ENCODE measurements around the gene CALHM5.

The CALHM5 gene

DNA sequence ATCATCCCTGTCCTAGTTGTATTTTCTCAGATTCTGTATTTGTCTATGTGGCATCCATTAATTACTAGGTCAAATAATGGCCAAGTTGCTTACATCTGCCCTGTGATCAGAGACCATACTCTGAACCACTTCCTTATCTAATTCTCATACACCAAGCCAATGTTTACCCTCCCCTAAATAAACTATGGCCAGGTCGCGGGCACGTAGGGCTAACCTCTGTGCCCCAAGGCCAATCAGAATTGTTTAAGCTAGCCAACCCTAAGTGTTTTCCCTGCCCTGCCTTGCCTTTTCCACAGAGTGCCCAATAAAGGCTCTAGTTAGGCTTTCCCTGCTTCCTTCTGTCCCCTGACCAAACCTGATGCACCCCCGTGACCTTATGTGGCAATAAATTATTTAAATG lies 39.4 kb downstream of the CALHM5 start:
- DNase-seq (ENCODE audit: low spot score) = no peak

- DNase-seq (ENCODE audit: low spot score) = no peak
Observed at GRCh38 chr6:116553451-116553850, 42.0 kb downstream of the CALHM5 start, which contains the start of gene CALHM4. Gene CALHM4 (plus strand): TSS chr6:116553751. CDS start chr6:116553794, 43 bp downstream.

- DNase-seq (ENCODE audit: low spot score) = no peak
Observed at GRCh38 chr6:116556065-116556464, 44.6 kb downstream of the CALHM5 start.

GRCh38 chr6:116556814-116557415 lies 45.5 kb downstream of the CALHM5 start:
- DNase-seq (ENCODE audit: low spot score) = no peak

DNA sequence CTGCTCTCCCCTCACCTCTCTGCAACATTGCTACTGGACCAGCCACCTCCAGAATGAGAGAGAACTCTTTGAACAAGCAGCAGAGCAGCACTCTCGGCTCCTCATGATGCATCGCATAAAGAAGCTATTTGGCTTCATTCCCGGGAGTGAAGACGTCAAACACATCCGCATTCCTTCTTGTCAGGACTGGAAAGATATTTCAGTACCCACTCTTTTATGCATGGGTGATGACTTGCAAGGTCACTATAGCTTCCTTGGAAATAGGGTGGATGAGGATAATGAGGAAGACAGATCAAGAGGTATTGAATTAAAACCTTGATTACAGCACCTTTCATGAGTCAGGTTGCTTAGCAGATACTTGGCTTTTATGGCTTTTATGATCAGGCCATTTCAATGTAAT lies 46.5 kb downstream of the CALHM5 start:
- no peak for DNase-seq (ENCODE audit: low spot score)

- DNase-seq (ENCODE audit: low spot score) = no peak
Observed at GRCh38 chr6:116560130-116560529, 48.7 kb downstream of the CALHM5 start.

GRCh38 chr6:116561377-116562018 lies 50.1 kb downstream of the CALHM5 start:
- peak; percentile 78 for DNase-seq (ENCODE audit: low spot score)

DNA sequence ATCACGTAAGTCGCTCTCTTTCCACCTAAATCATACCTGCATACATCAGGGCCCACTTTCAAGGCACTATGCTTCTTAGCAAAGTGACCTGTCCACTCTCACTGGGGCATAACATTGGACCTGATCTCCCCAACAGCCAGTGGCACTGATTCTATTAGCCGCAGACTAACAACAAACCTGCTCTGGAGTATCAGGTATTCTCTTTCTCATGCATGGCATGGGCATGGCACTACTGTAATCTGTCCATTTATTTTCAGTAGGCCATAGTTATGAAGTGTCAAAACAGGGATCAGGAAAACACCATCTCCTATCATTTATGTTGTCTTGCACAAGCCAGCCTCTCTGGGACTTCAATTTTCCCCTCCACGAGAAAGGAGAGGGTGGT lies 50.6 kb downstream of the CALHM5 start:
- no peak for DNase-seq (ENCODE audit: low spot score)

DNA sequence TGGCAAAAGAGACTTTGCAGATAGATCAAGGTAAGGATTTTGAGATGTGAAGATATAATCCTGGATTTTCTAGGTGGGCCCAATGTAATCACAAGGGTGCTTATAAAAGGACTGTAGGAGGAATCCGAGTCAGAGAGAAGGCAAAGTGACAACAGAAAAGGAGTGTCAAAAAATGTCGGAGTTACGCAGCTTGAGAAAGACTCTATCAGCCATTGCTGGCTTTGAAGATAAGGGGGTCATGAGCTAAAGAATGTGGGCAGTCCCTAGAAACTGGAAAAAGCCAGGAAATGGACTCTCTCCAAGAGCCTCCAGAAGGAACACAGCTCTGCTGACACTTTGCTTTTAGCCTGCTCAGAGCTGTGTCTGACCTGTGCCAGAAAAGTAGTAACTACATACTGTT lies 51.2 kb downstream of the CALHM5 start:
- peak; percentile 12 for DNase-seq (ENCODE audit: low spot score)

- DNase-seq (ENCODE audit: low spot score) = no peak
Observed at GRCh38 chr6:116563830-116564229, 52.4 kb downstream of the CALHM5 start.

DNA sequence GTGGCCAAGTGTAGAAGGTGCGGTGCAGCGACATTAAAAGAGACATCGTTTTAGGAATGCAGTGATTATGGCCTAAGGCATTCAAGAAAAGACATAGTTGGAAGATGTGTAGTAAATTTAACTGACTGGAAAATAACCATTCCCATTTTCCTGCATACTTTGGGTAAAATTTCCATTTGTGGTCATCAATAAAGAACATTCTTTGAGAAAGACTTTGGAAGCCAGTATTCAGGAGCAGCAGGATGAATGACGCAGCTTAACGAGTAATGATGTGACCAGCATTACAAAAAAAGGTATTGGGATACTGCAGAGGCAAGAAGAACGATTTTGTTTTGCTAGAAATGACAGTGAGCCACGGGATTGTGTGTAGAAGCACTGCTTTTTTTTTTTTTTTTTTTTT lies 52.9 kb downstream of the CALHM5 start:
- no peak for DNase-seq (ENCODE audit: low spot score)

DNA sequence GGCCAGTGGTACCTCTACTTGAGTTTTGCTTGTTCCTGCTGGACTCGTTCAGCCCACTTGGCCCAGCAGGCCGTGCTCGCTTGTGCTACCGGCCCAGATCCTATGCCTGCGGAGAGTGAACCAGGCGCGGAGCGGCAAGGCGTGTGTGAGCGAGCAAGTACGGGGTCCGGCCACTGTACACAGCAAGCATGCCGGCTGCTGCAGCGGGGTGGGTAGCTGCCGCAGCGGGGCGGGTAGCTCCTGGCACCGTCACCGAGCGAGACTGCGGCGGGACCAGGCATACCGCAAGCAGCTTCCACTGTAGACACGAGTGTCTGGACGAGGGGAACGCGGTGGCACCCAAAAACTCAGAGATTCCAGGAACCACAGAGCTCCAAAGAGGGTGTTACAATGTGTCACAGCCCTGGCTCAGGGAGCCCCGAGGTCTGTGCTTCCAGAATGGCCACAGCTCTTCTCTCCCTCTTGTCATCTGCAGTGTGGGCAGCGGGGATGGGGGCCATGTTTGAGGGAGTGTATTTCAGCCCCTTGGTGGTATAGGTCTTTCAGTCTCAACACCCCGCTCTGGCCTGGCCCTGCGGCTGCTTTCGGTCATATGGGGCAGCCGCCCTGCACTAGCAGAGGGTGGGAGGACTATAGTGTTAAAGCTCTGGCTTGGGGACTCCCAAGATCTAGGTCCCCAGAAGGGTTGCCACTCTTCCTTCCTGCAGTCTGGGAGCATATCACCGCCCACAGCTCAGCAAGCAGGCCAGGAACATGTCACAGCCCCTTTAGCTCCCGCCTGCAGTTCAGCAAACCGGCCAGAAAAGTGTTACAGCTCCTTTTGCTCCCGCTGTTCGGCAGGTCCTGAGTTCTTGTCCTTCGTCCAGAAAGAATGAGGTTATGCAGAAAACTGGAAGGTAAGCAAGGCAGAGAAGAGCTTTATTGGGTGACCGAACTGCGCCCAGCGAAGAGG lies 53.8 kb downstream of the CALHM5 start:
- DNase-seq (ENCODE audit: low spot score) = no peak

GRCh38 chr6:116568111-116568510 lies 56.7 kb downstream of the CALHM5 start:
- no peak for DNase-seq (ENCODE audit: low spot score)

DNA sequence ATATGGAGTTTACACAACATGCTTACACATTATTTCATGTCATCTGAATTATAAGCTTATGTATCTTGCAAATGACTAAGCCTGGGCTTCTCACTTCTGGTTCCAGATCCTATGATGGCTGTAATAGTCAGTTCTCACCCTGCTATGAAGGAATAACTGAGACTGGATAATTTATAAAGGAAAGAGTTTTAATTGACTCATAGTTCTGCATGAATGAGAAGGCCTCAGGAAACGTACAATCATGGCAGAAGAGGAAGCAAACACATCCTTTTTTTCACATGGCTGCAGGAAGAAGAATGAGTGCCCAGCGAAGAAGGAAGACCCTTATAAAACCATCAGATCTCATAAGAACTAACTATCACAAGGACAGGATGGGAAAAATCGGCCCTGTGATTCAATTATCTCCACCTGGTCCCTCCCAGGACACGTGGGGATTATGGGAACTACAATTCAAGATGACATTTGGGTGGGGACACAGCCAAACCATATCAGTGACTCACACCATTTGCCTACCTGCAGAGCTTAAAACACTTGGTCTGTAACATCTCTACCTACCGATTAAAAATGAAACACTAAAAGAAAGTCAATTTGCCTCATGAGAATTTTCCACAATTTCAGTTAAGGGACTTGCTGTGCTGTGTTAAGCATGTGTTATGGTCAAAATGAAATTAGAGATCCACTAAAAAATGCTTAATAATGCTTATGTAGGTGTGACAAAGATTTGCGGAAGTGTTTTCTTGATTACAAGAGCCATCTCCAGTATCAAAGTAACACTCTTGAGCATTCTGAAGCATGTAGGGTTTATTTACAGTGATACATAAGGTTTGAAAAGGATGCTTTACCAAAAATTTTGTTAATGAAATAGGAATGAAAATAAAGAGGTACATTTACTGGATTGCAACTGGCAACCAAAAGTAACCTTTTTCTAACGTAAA lies 57.6 kb downstream of the CALHM5 start:
- DNase-seq (ENCODE audit: low spot score) = no peak

DNA sequence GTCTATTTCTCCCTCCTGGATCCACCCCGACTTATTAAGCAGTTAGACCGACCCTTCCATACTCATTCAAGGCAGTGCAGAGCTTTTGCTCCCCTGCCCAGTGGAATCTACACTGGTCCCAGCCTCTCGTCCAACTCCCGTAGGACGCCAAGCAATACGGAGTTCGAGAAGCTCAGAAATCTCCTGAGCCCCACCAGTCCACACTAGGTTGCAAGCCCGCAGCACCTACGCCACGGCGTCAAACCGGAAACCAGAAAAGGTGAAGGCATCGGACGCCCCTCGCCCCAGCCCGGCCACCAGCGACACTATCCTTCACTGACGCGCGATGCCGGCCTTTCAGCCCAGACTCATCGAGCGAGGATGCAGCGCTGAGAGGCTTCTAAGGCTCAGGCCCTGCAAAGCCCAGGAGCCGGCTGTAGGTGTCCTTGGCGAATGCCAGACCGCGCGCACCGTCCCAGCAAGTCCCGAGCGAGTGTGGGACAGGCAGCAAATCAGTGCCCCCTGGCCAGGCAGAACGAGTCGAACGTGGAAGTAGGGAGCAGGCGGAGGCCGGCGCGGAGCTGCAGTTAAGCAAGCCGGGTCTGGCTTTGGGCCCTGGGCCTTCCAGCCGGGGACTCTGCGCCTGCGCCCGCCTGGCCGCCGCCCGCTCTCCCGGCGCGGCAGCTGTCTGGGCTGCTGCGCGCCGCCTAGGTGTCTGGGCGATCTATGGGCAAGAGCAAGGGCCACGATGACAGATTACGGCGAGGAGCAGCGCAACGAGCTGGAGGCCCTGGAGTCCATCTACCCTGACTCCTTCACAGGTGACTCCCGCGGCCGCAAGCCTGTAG lies 59.6 kb downstream of the CALHM5 start, which contains the start of gene RWDD1:
TSS of gene RWDD1 (plus strand) at position 649 of the 827 bp plus-strand sequence. CDS start at position 728, 79 bp downstream.
- DNase-seq (ENCODE audit: low spot score) = peak; percentile 95

- no peak for DNase-seq (ENCODE audit: low spot score)
Observed at GRCh38 chr6:116571683-116572000, 60.2 kb downstream of the CALHM5 start.

DNA sequence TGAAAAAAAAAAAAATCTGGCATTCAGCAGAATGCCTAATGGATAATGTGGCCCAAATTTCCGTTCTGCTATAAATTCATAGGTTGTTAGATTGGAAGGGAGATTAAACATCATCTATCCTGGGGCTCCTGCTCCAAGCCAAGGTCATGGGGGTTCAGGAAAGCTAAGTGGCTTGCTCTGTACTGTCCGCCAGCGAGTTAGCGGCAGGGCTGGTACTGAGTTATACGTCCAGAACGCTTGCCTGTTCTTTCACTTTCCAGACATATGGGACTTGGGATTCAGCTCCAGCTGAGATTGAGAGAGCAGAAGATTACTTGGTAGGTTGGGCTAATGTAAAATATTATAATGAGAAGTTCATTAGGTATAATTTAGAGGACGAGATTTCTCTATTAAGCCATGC lies 60.7 kb downstream of the CALHM5 start:
- peak; percentile 13 for DNase-seq (ENCODE audit: low spot score)

All from hematopoietic multipotent progenitor cell treated with erythropoietin and hydrocortisone succinate and interleukin-3 and kit ligand, for 15 days (in vitro differentiated cells).